ENCODE results near the gene DCTN2.

DNA sequence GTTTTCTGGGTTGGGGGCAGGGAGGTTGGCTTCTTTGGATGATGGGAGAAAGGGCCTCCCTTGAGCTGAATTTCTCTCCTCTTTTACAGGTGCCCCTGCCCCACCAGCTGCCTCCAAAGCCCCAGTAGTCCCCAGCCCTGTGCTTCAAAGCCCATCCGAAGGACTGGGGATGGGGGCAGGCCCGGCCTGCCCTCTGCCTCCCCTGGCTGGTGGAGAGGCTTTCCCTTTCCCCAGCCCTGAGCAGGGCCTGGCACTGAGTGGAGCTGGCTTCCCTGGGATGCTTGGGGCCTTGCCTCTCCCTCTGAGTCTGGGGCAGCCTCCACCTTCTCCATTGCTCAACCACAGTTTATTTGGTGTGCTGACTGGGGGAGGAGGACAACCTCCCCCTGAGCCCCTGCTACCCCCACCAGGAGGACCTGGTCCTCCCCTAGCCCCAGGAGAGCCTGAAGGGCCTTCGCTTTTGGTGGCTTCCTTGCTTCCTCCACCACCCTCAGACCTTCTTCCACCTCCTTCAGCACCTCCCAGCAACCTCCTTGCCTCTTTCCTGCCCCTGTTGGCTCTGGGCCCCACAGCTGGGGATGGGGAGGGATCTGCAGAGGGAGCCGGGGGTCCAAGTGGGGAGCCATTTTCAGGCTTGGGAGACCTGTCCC lies 20.4 kb downstream of the DCTN2 start:
- TF ChIP-seq, protein P1, sequence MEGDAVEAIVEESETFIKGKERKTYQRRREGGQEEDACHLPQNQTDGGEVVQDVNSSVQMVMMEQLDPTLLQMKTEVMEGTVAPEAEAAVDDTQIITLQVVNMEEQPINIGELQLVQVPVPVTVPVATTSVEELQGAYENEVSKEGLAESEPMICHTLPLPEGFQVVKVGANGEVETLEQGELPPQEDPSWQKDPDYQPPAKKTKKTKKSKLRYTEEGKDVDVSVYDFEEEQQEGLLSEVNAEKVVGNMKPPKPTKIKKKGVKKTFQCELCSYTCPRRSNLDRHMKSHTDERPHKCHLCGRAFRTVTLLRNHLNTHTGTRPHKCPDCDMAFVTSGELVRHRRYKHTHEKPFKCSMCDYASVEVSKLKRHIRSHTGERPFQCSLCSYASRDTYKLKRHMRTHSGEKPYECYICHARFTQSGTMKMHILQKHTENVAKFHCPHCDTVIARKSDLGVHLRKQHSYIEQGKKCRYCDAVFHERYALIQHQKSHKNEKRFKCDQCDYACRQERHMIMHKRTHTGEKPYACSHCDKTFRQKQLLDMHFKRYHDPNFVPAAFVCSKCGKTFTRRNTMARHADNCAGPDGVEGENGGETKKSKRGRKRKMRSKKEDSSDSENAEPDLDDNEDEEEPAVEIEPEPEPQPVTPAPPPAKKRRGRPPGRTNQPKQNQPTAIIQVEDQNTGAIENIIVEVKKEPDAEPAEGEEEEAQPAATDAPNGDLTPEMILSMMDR (optimal IDR thresholded peaks at IDR 0.05 in 1 of 3, IDR thresholded peaks at IDR 0.05 in 1 of 3, conservative IDR thresholded peaks at IDR 0.05 in 1 of 3; ENCODE audit: extremely low read depth in 1 of 3, insufficient read depth in 2 of 3, low read length in 3 of 3): no peak
- TF ChIP-seq EZH2 (IDR thresholded peaks at IDR 0.05; ENCODE audit: low read length): no peak
